ENCODE data around the gene CRNN.

The CRNN gene

GRCh38 chr1:152411134-152411533 lies 2.9 kb downstream of the CRNN start:
- ChIA-PET CTCF (interaction anchor here (1.4 kb wide), 1 partner anchor 12 kb away, joined by 4 read pairs; no protein-coding TSS in a partner anchor), POLR2A (ENCODE audit: low non-redundant PET) (no interaction called here)
- no peak overlapping the region for H3K27ac ChIP-seq
- TF ChIP-seq, protein P1, sequence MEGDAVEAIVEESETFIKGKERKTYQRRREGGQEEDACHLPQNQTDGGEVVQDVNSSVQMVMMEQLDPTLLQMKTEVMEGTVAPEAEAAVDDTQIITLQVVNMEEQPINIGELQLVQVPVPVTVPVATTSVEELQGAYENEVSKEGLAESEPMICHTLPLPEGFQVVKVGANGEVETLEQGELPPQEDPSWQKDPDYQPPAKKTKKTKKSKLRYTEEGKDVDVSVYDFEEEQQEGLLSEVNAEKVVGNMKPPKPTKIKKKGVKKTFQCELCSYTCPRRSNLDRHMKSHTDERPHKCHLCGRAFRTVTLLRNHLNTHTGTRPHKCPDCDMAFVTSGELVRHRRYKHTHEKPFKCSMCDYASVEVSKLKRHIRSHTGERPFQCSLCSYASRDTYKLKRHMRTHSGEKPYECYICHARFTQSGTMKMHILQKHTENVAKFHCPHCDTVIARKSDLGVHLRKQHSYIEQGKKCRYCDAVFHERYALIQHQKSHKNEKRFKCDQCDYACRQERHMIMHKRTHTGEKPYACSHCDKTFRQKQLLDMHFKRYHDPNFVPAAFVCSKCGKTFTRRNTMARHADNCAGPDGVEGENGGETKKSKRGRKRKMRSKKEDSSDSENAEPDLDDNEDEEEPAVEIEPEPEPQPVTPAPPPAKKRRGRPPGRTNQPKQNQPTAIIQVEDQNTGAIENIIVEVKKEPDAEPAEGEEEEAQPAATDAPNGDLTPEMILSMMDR (conservative IDR thresholded peaks at IDR 0.05; ENCODE audit: low read depth), result no peak
- DNase-seq (ENCODE audit: low spot score), result no peak

DNA sequence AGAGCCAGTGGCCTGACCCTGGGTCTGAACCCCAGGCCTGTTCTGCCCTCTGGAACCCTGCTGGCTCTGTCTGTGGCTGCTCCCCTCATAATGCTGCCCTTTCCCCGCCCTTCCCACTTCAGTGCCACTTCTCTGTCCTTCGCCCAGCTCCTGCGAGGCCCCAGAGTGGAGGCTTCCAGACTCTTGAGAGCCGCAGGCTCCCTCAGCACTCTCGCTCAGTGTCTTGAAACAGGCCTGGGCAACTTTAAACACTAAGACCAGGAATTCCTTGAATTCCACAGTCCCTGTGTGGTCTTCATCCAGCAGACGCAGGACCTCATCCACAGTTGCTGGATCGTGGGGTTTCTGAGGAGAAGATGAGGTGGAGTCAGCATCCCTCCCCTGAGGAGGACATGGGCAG lies 3.5 kb downstream of the CRNN start:
- ChIA-PET POLR2A (ENCODE audit: low non-redundant PET) (no interaction called here), CTCF (no interaction called here)
- H3K27ac ChIP-seq, result no peak overlapping the region
- DNase-seq (ENCODE audit: low spot score), result no peak
- TF ChIP-seq, protein P1 (conservative IDR thresholded peaks at IDR 0.05; ENCODE audit: low read depth), result no peak

DNA sequence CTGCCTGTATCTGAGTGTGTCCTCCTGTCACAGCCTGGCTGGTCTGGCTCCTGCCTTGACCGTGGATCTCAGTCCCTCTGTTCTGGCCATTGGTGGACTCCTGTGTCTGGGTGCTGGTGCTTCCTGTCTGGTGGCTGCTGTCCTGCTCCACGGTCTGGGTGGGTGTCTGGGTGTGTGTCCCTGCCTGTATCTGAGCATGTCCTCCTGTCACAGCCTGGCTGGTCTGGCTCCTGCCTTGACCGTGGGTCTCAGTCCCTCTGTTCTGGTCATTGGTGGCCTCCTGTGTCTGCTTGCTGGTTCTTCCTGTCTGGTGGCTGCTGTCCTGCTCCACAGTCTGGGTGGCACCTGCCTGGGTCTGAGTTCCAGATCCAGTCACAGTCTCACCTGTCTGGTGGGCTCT lies 4.0 kb downstream of the CRNN start:
- CTCF ChIA-PET, result interaction anchor here (0.8 kb wide), 1 partner anchor 11 kb away, joined by 7 read pairs; no protein-coding TSS in a partner anchor
- POLR2A ChIA-PET (ENCODE audit: low non-redundant PET), result no interaction called here
- no peak overlapping the region for H3K27ac ChIP-seq
- TF ChIP-seq, protein P1 (conservative IDR thresholded peaks at IDR 0.05; ENCODE audit: low read depth), result no peak
- no peak for DNase-seq (ENCODE audit: low spot score)

DNA sequence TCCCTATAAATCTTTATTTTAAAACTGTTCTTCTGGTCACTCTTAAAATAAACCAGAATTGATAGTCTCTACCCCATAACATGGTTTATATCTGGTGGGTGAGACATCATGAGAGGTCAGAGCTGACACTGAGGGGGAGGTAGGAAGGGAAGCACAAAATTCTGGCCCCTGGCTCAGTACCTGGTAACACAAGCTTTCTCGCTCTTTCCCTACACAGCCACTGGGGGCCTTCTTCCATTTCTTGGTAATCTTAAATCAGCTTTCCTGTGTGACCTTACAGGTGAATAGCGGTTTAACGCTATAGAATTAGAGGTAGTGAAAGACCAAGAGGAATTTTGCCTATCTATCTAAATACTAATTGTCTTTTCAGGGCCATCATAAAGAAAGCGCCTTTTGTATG lies 5.4 kb downstream of the CRNN start:
- POLR2A ChIA-PET (ENCODE audit: low non-redundant PET), result no interaction called here
- no peak overlapping the region for H3K27ac ChIP-seq
- CTCF ChIA-PET, result no interaction called here
- DNase-seq (ENCODE audit: low spot score), result no peak
- TF ChIP-seq, protein P1 (conservative IDR thresholded peaks at IDR 0.05; ENCODE audit: low read depth), result no peak

GRCh38 chr1:152398812-152399698 lies 15.0 kb downstream of the CRNN start:
- DNase-seq (ENCODE audit: low spot score), result peak; percentile 60
- ChIA-PET POLR2A (ENCODE audit: low non-redundant PET) (no interaction called here), CTCF (interaction anchor here (0.6 to 2.7 kb wide), 19 partner anchors 8 to 1290 kb away, joined by 3 to 30 read pairs (median 4); partner anchors contain the start of gene CRNN)
- TF ChIP-seq, protein P1 (conservative IDR thresholded peaks at IDR 0.05; ENCODE audit: low read depth), result peak; percentile 55
- no peak overlapping the region for H3K27ac ChIP-seq

DNA sequence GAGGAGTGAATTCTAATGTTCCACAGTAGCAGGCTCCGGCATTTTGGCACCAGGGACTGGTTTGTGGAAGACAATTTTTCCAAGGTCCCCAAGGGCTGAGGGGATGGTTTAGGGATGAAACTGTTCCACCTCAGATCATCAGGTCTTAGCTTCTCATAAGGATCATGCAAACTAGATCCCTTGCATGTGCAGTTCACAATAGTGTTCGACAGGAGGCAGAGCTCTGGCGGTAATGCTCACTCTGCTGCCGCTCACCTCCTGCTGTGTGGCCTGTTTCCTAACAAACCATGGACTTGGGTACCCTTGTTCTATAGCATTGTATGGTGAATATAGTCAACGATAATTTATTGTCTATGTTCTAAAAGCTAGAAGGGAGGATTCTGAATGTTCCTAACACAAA lies 16.6 kb downstream of the CRNN start:
- DNase-seq (ENCODE audit: low spot score), result no peak
- TF ChIP-seq, protein P1 (conservative IDR thresholded peaks at IDR 0.05; ENCODE audit: low read depth), result no peak
- ChIA-PET POLR2A (ENCODE audit: low non-redundant PET) (no interaction called here), CTCF (interaction anchor here (1.4 to 2.7 kb wide), 2 partner anchors 43 to 61 kb away, joined by 5 to 30 read pairs; no protein-coding TSS in a partner anchor)
- no peak overlapping the region for H3K27ac ChIP-seq

Data from RWPE1 (cell line).